NCI-H2029 (cell line): ENCODE data around the gene SLC4A7.
"Not testable (repeated sequence)": the region's sequence is repeated elsewhere in the genome, so short reads cannot be mapped to it uniquely, and the experiment has no call there.

ENCODE experiments used
- DNase-seq: peaks from one replicate; lab custom pipeline; 2025; lab: John Stamatoyannopoulos, UW

SLC4A7 gene

GRCh38 chr3:27360113-27361078 lies 123.8 kb downstream of the SLC4A7 start:
- peak; percentile 84 for DNase-seq

- DNase-seq, result no peak
Measured at GRCh38 chr3:27358372-27358771, 125.8 kb downstream of the SLC4A7 start.

GRCh38 chr3:27357665-27358258 lies 126.4 kb downstream of the SLC4A7 start:
- DNase-seq, result peak; percentile 8

GRCh38 chr3:27356976-27357375 lies 127.2 kb downstream of the SLC4A7 start:
- DNase-seq, result no peak

GRCh38 chr3:27354588-27355203 lies 129.5 kb downstream of the SLC4A7 start:
- DNase-seq, result no peak

- DNase-seq, result no peak
Measured at GRCh38 chr3:27354161-27354560, 130.0 kb downstream of the SLC4A7 start.

- no peak for DNase-seq
Measured at GRCh38 chr3:27353221-27353620, 131.0 kb downstream of the SLC4A7 start.

GRCh38 chr3:27352047-27352446 lies 132.1 kb downstream of the SLC4A7 start:
- no peak for DNase-seq

- DNase-seq, result no peak
Measured at GRCh38 chr3:27349832-27350231, 134.4 kb downstream of the SLC4A7 start.

- no peak for DNase-seq
Measured at GRCh38 chr3:27345959-27346865, 138.0 kb downstream of the SLC4A7 start.

GRCh38 chr3:27345493-27345892 lies 138.7 kb downstream of the SLC4A7 start:
- DNase-seq, result peak; percentile 72

- no peak for DNase-seq
Measured at GRCh38 chr3:27345045-27345444, 139.1 kb downstream of the SLC4A7 start.

GRCh38 chr3:27344192-27344591 lies 140.0 kb downstream of the SLC4A7 start:
- DNase-seq, result no peak

- DNase-seq, result no peak
Measured at GRCh38 chr3:27342267-27342666, 141.9 kb downstream of the SLC4A7 start.

GRCh38 chr3:27340534-27340933 lies 143.7 kb downstream of the SLC4A7 start:
- no peak for DNase-seq

GRCh38 chr3:27335571-27335970 lies 148.6 kb downstream of the SLC4A7 start:
- DNase-seq, result no peak

GRCh38 chr3:27333843-27334242 lies 150.3 kb downstream of the SLC4A7 start:
- no peak for DNase-seq

GRCh38 chr3:27328982-27329762 lies 155.0 kb downstream of the SLC4A7 start:
- DNase-seq, result not testable (repeated sequence)

- no peak for DNase-seq
Measured at GRCh38 chr3:27326629-27327545, 157.3 kb downstream of the SLC4A7 start.

- no peak for DNase-seq
Measured at GRCh38 chr3:27326202-27326601, 158.0 kb downstream of the SLC4A7 start.
